Measurements from ENCODE around the gene GRAMD1A.
A peak's percentile ranks its signal among the peaks of the same experiment; 100 is the strongest.
"Not testable (repeated sequence)": the region's sequence is repeated elsewhere in the genome, so short reads cannot be mapped to it uniquely, and the experiment has no call there.

GRAMD1A gene

GRCh38 chr19:35004517-35005255 is 4.6 kb downstream of the GRAMD1A start:
- no peak for DNase-seq

- DNase-seq = no peak
Observed at GRCh38 chr19:35005256-35005977, 5.3 kb downstream of the GRAMD1A start.

- not testable (repeated sequence) for DNase-seq
Observed at GRCh38 chr19:35006007-35006341, 5.9 kb downstream of the GRAMD1A start.

GRCh38 chr19:35006342-35006998 is 6.3 kb downstream of the GRAMD1A start:
- no peak for DNase-seq

GRCh38 chr19:35006999-35007365 is 6.9 kb downstream of the GRAMD1A start:
- DNase-seq = no peak

GRCh38 chr19:35007427-35007826 is 7.3 kb downstream of the GRAMD1A start:
- DNase-seq = not testable (repeated sequence)

- no peak for DNase-seq
Observed at GRCh38 chr19:35008891-35009341, 8.8 kb downstream of the GRAMD1A start.

- DNase-seq = no peak
Observed at GRCh38 chr19:35009424-35010415, 9.6 kb downstream of the GRAMD1A start.

- DNase-seq = no peak
Observed at GRCh38 chr19:35011091-35011689, 11.1 kb downstream of the GRAMD1A start.

- DNase-seq = no peak
Observed at GRCh38 chr19:35011737-35012682, 11.9 kb downstream of the GRAMD1A start.

GRCh38 chr19:35013041-35013819 is 13.1 kb downstream of the GRAMD1A start:
- DNase-seq = peak; percentile 85

GRCh38 chr19:35013820-35014754 is 14.0 kb downstream of the GRAMD1A start:
- DNase-seq = peak; percentile 37

GRCh38 chr19:35014774-35015173 is 14.7 kb downstream of the GRAMD1A start:
- not testable (repeated sequence) for DNase-seq

GRCh38 chr19:35015270-35015953 is 15.3 kb downstream of the GRAMD1A start:
- no peak for DNase-seq

GRCh38 chr19:35015954-35016351 is 15.8 kb downstream of the GRAMD1A start:
- DNase-seq = no peak

GRCh38 chr19:35017507-35017906 is 17.4 kb downstream of the GRAMD1A start:
- no peak for DNase-seq

- DNase-seq = no peak
Observed at GRCh38 chr19:35018379-35018778, 18.3 kb downstream of the GRAMD1A start.

- no peak for DNase-seq
Observed at GRCh38 chr19:35019144-35019543, 19.0 kb downstream of the GRAMD1A start.

All from stimulated activated CD4-positive, alpha-beta T cell treated with anti-CD3 and anti-CD28 coated beads, Interleukin-15, amount 100 ng/mL, for 24 hours (primary cell).